Prostate gland (tissue), 2 donors: ENCODE measurements around the gene RPL3.

Source experiments
- POLR2A ChIP-seq: fragments of 450-650 bp; IDR thresholded peaks from one replicate; pipeline ENCODE4 v1.6.1; 2016; ENCODE audit warnings: antibody characterized with exemption, mild to moderate bottlenecking
- TF ChIP-seq, protein P1 (sequence below), 4 experiments: fragments of 200-600 bp in 2 of 4; fragments of 450-650 bp in 2 of 4; sonication (generic) in 2 of 4; IDR thresholded peaks; 1 replicate in 3 of 4; 2 replicates in 1 of 4; pipeline ENCODE4 v1.5.1; 2016 to 2019; ENCODE audit warnings: antibody characterized with exemption in 4 of 4, mild to moderate bottlenecking in 2 of 4, moderate library complexity in 2 of 4

- TF ChIP-seq, protein P1, sequence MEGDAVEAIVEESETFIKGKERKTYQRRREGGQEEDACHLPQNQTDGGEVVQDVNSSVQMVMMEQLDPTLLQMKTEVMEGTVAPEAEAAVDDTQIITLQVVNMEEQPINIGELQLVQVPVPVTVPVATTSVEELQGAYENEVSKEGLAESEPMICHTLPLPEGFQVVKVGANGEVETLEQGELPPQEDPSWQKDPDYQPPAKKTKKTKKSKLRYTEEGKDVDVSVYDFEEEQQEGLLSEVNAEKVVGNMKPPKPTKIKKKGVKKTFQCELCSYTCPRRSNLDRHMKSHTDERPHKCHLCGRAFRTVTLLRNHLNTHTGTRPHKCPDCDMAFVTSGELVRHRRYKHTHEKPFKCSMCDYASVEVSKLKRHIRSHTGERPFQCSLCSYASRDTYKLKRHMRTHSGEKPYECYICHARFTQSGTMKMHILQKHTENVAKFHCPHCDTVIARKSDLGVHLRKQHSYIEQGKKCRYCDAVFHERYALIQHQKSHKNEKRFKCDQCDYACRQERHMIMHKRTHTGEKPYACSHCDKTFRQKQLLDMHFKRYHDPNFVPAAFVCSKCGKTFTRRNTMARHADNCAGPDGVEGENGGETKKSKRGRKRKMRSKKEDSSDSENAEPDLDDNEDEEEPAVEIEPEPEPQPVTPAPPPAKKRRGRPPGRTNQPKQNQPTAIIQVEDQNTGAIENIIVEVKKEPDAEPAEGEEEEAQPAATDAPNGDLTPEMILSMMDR (IDR thresholded peaks at IDR 0.05) = no peak
- TF ChIP-seq POLR2A = no peak
Measured at GRCh38 chr22:39291523-39291922, 27.9 kb downstream of the RPL3 start.
